Muscle of leg (tissue), 16 donors: ENCODE results near the gene FMC1. TPM values are rescaled to one million over a fixed set of nuclear protein-coding genes. Genes with fewer than 3 reads are reported as not detected.
A peak's percentile ranks its signal among the peaks of the same experiment; 100 is the strongest.

Experiments used
- DNase-seq: peaks from one replicate; pipeline ENCODE4 v3.0.0; 2013
- H3K27ac ChIP-seq: one replicate; pipeline ENCODE4 v1.5.1; 2013; ENCODE audit warnings: mild to moderate bottlenecking, low read length, control low read depth
- H3K27me3 ChIP-seq: one replicate; pipeline ENCODE4 v1.6.1; 2013; ENCODE audit warnings: low read length; ENCODE audit not compliant: control insufficient read depth, insufficient read depth
- H3K36me3 ChIP-seq: one replicate; pipeline ENCODE4 v1.6.1; 2013; ENCODE audit warnings: low read length; ENCODE audit not compliant: control insufficient read depth, insufficient read depth
- H3K4me1 ChIP-seq: one replicate; pipeline ENCODE4 v1.6.1; 2013; ENCODE audit warnings: low read length; ENCODE audit not compliant: control insufficient read depth, insufficient read depth
- H3K4me3 ChIP-seq: one replicate; pipeline ENCODE4 v1.5.1; 2013; ENCODE audit warnings: low read length, control low read depth
- H3K9me3 ChIP-seq: replicated peaks from 2 replicates; pipeline ENCODE4 v1.6.1; 2013; ENCODE audit warnings: low read depth, low read length; ENCODE audit not compliant: control insufficient read depth
- WGBS: methylation state at CpG from one replicate; pipeline ENCODE4 v1.1.5; 2013; ENCODE audit warnings: missing lambda C conversion rate; ENCODE audit not compliant: insufficient coverage; 5-methylcytosine and 5-hydroxymethylcytosine counted together
- long read RNA-seq, 11 donors: transcript quantifications; one replicate each; lab custom pipeline, GENCODE V29; 2026
- polyA plus RNA-seq, 8 donors: library from polyadenylated mRNA; unstranded; fragments of 120-200 nt; gene quantifications; one replicate each; pipeline versions ENCODE4 v1.2.1 to v1.2.3, GENCODE V29; 2013; ENCODE audit warnings: inconsistent platforms in 1 of 8, low replicate concordance in 1 of 8; ENCODE audit not compliant: insufficient read length in 8 of 8, insufficient read depth in 1 of 8
- total RNA-seq: library from RNA; stranded (reverse); fragments of 120-200 nt; gene quantifications from one replicate; pipeline ENCODE4 v1.2.4, GENCODE V29; 2013

The FMC1 gene
- total RNA-seq (21.1 TPM), polyA plus RNA-seq (10 to 100 TPM; 13.5 to 22.7 (median 17.7) TPM)
- long read RNA-seq, donor 1, transcript FMC1-201 (2 exons, 1,210 nt), result major isoform, 20 of 21 reads
- long read RNA-seq, donor 1, partial matches to known transcripts, result 0 of 21 reads
- long read RNA-seq, donor 1, other reads (novel, unspliced or antisense), result 0 of 21 reads
- long read RNA-seq, donor 2, transcript FMC1-201 (2 exons, 1,210 nt), result major isoform, 6 of 6 reads
- long read RNA-seq, donor 2, partial matches to known transcripts, result 0 of 6 reads
- long read RNA-seq, donor 2, other reads (novel, unspliced or antisense), result 0 of 6 reads
- long read RNA-seq, donor 3, transcript FMC1-201 (2 exons, 1,210 nt), result major isoform, 34 of 40 reads
- long read RNA-seq, donor 3, transcript FMC1-203 (2 exons, 460 nt), result minor isoform, 6 of 40 reads
- long read RNA-seq, donor 3, partial matches to known transcripts, result 0 of 40 reads
- long read RNA-seq, donor 3, other reads (novel, unspliced or antisense), result 0 of 40 reads
- long read RNA-seq, donor 4, transcript FMC1-201 (2 exons, 1,210 nt), result major isoform, 39 of 43 reads
- long read RNA-seq, donor 4, partial matches to known transcripts, result 0 of 43 reads
- long read RNA-seq, donor 4, other reads (novel, unspliced or antisense), result 0 of 43 reads
- long read RNA-seq, donor 5, transcript FMC1-203 (2 exons, 460 nt), result minor isoform, 6 of 86 reads
- long read RNA-seq, donor 5, transcript FMC1-201 (2 exons, 1,210 nt), result major isoform, 80 of 86 reads
- long read RNA-seq, donor 5, partial matches to known transcripts, result 0 of 86 reads
- long read RNA-seq, donor 5, other reads (novel, unspliced or antisense), result 0 of 86 reads
- long read RNA-seq, donor 6, transcript FMC1-201 (2 exons, 1,210 nt), result major isoform, 73 of 114 reads
- long read RNA-seq, donor 6, transcript FMC1-203 (2 exons, 460 nt), result minor isoform, 13 of 114 reads
- long read RNA-seq, donor 6, partial matches to known transcripts, result 28 of 114 reads
- long read RNA-seq, donor 6, other reads (novel, unspliced or antisense), result 0 of 114 reads
- long read RNA-seq, donor 7, transcript FMC1-201 (2 exons, 1,210 nt), result major isoform, 52 of 74 reads
- long read RNA-seq, donor 7, partial matches to known transcripts, result 19 of 74 reads
- long read RNA-seq, donor 7, other reads (novel, unspliced or antisense), result 0 of 74 reads
- long read RNA-seq, donor 8, transcript FMC1-201 (2 exons, 1,210 nt), result major isoform, 32 of 42 reads
- long read RNA-seq, donor 8, transcript FMC1-203 (2 exons, 460 nt), result minor isoform, 10 of 42 reads
- long read RNA-seq, donor 8, partial matches to known transcripts, result 0 of 42 reads
- long read RNA-seq, donor 8, other reads (novel, unspliced or antisense), result 0 of 42 reads
- long read RNA-seq, donor 9, transcript FMC1-201 (2 exons, 1,210 nt), result major isoform, 32 of 35 reads
- long read RNA-seq, donor 9, partial matches to known transcripts, result 0 of 35 reads
- long read RNA-seq, donor 9, other reads (novel, unspliced or antisense), result 0 of 35 reads
- long read RNA-seq, donor 10, transcript FMC1-201 (2 exons, 1,210 nt), result major isoform, 56 of 64 reads
- long read RNA-seq, donor 10, transcript FMC1-203 (2 exons, 460 nt), result minor isoform, 8 of 64 reads
- long read RNA-seq, donor 10, partial matches to known transcripts, result 0 of 64 reads
- long read RNA-seq, donor 10, other reads (novel, unspliced or antisense), result 0 of 64 reads
- long read RNA-seq, donor 11, transcript FMC1-201 (2 exons, 1,210 nt), result major isoform, 42 of 46 reads
- long read RNA-seq, donor 11, partial matches to known transcripts, result 0 of 46 reads
- long read RNA-seq, donor 11, other reads (novel, unspliced or antisense), result 0 of 46 reads

- peaks cover 10% of the 10 kb centered on the region for H3K9me3 ChIP-seq
- under 1% methylated on average over 50 of the region's 54 CpGs for WGBS
Measured at GRCh38 chr7:139341058-139341775, at the start of gene FMC1. Gene FMC1, plus strand, starts transcription at chr7:139341337. Its CDS starts 48 bp downstream, at chr7:139341385.

GRCh38 chr7:139292821-139293220 is 48.3 kb upstream of the FMC1 start:
- no peak for DNase-seq
- Histone ChIP-seq H3K4me1 (no peaks in the 10 kb centered on the region), H3K9me3 (no peaks in the 10 kb centered on the region), H3K36me3 (peaks cover 21% of the 10 kb centered on the region), H3K27me3 (no peaks in the 10 kb centered on the region), H3K27ac (no peak overlapping the region), H3K4me3 (no peak overlapping the region)
- WGBS, result 92% methylated on average over 6 of the region's 7 CpGs

More at GRCh38 chr7:139341058-139341775, at the start of gene FMC1:
- H3K27ac ChIP-seq, result peak within 1 kb of the TSS; percentile 99
- peak within 1 kb of the TSS; percentile 88 for H3K4me3 ChIP-seq
- peak; percentile 98 for DNase-seq
- no peaks in the 10 kb centered on the region for H3K27me3 ChIP-seq
- peaks cover 6% of the 10 kb centered on the region for H3K36me3 ChIP-seq
- peaks cover 9% of the 10 kb centered on the region for H3K4me1 ChIP-seq

GRCh38 chr7:139293534-139293933 is 47.6 kb upstream of the FMC1 start:
- Histone ChIP-seq H3K4me3 (no peak overlapping the region), H3K36me3 (peaks cover 23% of the 10 kb centered on the region), H3K27ac (no peak overlapping the region), H3K27me3 (no peaks in the 10 kb centered on the region), H3K4me1 (no peaks in the 10 kb centered on the region), H3K9me3 (no peaks in the 10 kb centered on the region)
- no peak for DNase-seq
- WGBS, result 100% methylated on average over 1 of the region's 2 CpGs

GRCh38 chr7:139294241-139294640 is 46.9 kb upstream of the FMC1 start:
- no peak overlapping the region for H3K27ac ChIP-seq
- H3K36me3 ChIP-seq, result peaks cover 23% of the 10 kb centered on the region
- DNase-seq, result no peak
- no peaks in the 10 kb centered on the region for H3K27me3 ChIP-seq
- 100% methylated on average over 1 of the region's 4 CpGs for WGBS
- H3K4me3 ChIP-seq, result no peak overlapping the region
- no peaks in the 10 kb centered on the region for H3K4me1 ChIP-seq
- no peaks in the 10 kb centered on the region for H3K9me3 ChIP-seq

- no peaks in the 10 kb centered on the region for H3K27me3 ChIP-seq
- 43% methylated on average over 1 of the region's 6 CpGs for WGBS
Measured at GRCh38 chr7:139294951-139295575, 46.1 kb upstream of the FMC1 start.

GRCh38 chr7:139297795-139298194 is 43.3 kb upstream of the FMC1 start:
- Histone ChIP-seq H3K27me3 (no peaks in the 10 kb centered on the region), H3K27ac (no peak overlapping the region), H3K4me3 (no peak overlapping the region), H3K36me3 (peaks cover 25% of the 10 kb centered on the region), H3K9me3 (no peaks in the 10 kb centered on the region), H3K4me1 (no peaks in the 10 kb centered on the region)
- no peak for DNase-seq
- WGBS, result 50% methylated on average over 2 of the region's 6 CpGs

More at GRCh38 chr7:139294951-139295575, 46.1 kb upstream of the FMC1 start:
- DNase-seq, result no peak
- Histone ChIP-seq H3K27ac (no peak overlapping the region), H3K4me1 (no peaks in the 10 kb centered on the region), H3K9me3 (no peaks in the 10 kb centered on the region), H3K4me3 (no peak overlapping the region), H3K36me3 (peaks cover 23% of the 10 kb centered on the region)

- Histone ChIP-seq H3K36me3 (peaks cover 22% of the 10 kb centered on the region), H3K27me3 (no peaks in the 10 kb centered on the region), H3K9me3 (no peaks in the 10 kb centered on the region), H3K4me3 (no peak overlapping the region), H3K27ac (no peak overlapping the region), H3K4me1 (no peaks in the 10 kb centered on the region)
- no peak for DNase-seq
- no CpG with 5 or more reads among the region's 2 CpGs for WGBS
Measured at GRCh38 chr7:139299296-139299695, 41.8 kb upstream of the FMC1 start.

GRCh38 chr7:139300390-139300789 is 40.7 kb upstream of the FMC1 start:
- no peaks in the 10 kb centered on the region for H3K27me3 ChIP-seq
- whole genome bisulfite sequencing, result no CpG with 5 or more reads among the region's 2 CpGs
- no peaks in the 10 kb centered on the region for H3K9me3 ChIP-seq
- DNase-seq, result no peak
- H3K27ac ChIP-seq, result no peak overlapping the region
- no peak overlapping the region for H3K4me3 ChIP-seq
- no peaks in the 10 kb centered on the region for H3K4me1 ChIP-seq
- peaks cover 15% of the 10 kb centered on the region for H3K36me3 ChIP-seq
